Nasal cavity respiratory epithelium epithelial cell of viscerocranial mucosa (primary cell): ENCODE data around the gene ATP8B4. TPM values are rescaled to one million over a fixed set of nuclear protein-coding genes. Genes with fewer than 3 reads are reported as not detected.

Experiments used
- total RNA-seq: library from RNA; depleted of rRNA; stranded (reverse); fragments of >200 nt; gene quantifications from 2 replicates; pipeline ENCODE4 v1.2.3, GENCODE V29; 2014

The ATP8B4 gene
- total RNA-seq = under 0.01 and 1.00 TPM in 2 replicates

GRCh38 chr15:50119063-50120040, at the start of gene ATP8B4:
Gene ATP8B4, minus strand, starts transcription at chr15:50119233. Its CDS starts 12,267 bp downstream, at chr15:50106966.

Other genes with a start within 250 kb of the ATP8B4 start
- gene SLC27A2, start 63.0 kb upstream of the ATP8B4 start, total RNA-seq = 2.1 and 10.9 TPM in 2 replicates
- gene HDC, start 146.5 kb upstream of the ATP8B4 start, total RNA-seq = under 0.01 TPM in 1 of 2 replicates, not detected in the other
- 59.9 and 83.4 TPM in 2 replicates for gene GABPB1, start 236.0 kb upstream of the ATP8B4 start, total RNA-seq